ENCODE results near the gene ADAMTS3. TPM values are rescaled to one million over a fixed set of nuclear protein-coding genes. Genes with fewer than 3 reads are reported as not detected.

Gene ADAMTS3
- total RNA-seq, 2 experiments from 2014 or later, result not detected

DNA sequence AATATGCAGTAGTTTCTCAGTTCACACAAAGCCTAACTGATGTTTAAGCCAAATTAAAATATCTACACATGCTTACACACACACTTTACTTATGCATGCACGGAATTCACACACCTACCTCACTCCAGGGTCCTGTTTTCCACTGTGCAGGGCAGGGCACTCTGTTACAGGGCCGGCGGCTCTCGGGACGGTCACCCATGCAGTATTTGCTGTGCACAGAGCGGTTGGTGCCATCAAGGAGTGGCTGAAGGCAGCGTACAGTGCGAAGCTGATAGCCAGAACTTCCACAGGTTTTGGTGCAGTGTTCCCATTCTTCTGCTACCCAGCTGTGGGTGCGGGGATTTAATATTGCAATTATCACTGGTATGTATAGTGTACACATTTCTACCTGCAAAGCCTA, 278.3 kb downstream of the ADAMTS3 start:
- Mint-ChIP-seq H3K4me1 (ENCODE audit: low read depth) (no peaks in the 10 kb centered on the region), H3K36me3 (ENCODE audit: low read depth) (no peaks in the 10 kb centered on the region), H3K9me3 (ENCODE audit: insufficient read depth) (no peaks in the 10 kb centered on the region), H3K27ac (no peak overlapping the region), H3K4me3 (no peak overlapping the region), H3K27me3 (ENCODE audit: low read depth) (peaks cover 3% of the 10 kb centered on the region)
- ChIA-PET POLR2A (no interaction called here), CTCF (no interaction called here)
- DNase-seq (no peak), ATAC-seq (no peak)

DNA sequence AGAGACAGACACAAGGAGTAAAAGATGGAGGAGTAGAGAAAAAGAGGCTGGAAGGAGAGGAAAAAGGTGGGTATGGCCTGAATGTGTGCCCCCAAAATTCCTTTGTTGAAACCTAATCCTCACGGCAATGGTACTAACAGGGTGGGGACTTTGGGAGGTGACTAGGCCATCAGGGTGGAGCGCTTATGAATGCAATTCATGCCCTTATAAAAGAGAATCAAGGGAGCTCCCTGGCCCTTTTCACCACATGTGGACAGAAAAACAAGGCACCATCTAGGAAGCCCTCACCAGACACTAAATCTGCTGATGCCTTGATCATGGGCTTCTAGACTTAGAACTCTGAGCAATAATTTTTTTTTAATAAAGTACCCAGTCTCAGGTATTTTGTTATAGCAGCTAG, 282.1 kb downstream of the ADAMTS3 start:
- ChIA-PET CTCF (no interaction called here), POLR2A (no interaction called here)
- Mint-ChIP-seq H3K4me1 (ENCODE audit: low read depth) (no peaks in the 10 kb centered on the region), H3K9me3 (ENCODE audit: insufficient read depth) (no peaks in the 10 kb centered on the region), H3K27ac (no peak overlapping the region), H3K4me3 (no peak overlapping the region), H3K36me3 (ENCODE audit: low read depth) (no peaks in the 10 kb centered on the region), H3K27me3 (ENCODE audit: low read depth) (peaks cover 3% of the 10 kb centered on the region)
- no peak for DNase-seq
- no peak for ATAC-seq

DNA sequence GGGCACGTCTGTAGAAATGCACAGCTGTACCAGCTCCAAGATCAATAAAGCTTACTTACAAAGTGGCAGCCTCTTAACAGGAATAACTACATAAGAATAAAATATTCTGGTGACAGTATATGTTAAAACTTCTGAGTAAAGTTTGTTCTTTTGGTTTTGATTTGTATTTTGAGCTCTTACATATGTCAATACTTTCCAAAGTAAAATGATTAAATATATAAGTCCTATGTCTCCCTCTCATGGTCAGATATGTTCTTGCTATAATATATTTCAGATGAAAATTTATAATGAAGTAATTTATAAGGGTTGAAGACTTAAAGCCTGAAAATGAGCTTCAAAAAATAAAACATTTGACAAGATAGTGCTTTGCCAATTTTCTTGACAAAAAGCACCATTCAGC, 282.8 kb downstream of the ADAMTS3 start:
- DNase-seq, result no peak
- Mint-ChIP-seq H3K9me3 (ENCODE audit: insufficient read depth) (no peaks in the 10 kb centered on the region), H3K4me1 (ENCODE audit: low read depth) (no peaks in the 10 kb centered on the region), H3K27me3 (ENCODE audit: low read depth) (peaks cover 3% of the 10 kb centered on the region), H3K36me3 (ENCODE audit: low read depth) (no peaks in the 10 kb centered on the region), H3K27ac (no peak overlapping the region), H3K4me3 (no peak overlapping the region)
- no peak for ATAC-seq
- POLR2A ChIA-PET, result no interaction called here
- CTCF ChIA-PET, result interaction anchor here (1.6 kb wide), 1 partner anchor 17 kb away, joined by 3 read pairs; no protein-coding TSS in a partner anchor

DNA sequence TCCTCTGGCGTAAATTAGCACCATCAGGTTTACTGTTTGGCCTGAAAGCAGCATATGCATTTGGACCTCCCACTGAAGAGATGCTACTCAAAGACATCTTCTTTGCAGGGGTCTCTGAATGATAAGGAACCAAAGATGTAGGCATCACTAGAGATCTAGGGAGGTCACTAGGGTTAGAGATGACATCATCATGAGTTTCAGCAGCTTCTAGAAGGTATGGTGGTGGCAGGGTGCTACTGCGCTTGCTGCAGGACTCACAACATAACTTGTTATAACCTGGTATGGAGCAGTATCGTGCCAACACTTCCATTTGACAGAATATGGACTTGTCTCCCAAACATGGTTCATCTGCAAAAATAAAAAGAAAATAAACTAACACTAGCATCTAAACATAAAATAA, 285.7 kb downstream of the ADAMTS3 start:
- H3K4me3 Mint-ChIP-seq, result no peak overlapping the region

DNA sequence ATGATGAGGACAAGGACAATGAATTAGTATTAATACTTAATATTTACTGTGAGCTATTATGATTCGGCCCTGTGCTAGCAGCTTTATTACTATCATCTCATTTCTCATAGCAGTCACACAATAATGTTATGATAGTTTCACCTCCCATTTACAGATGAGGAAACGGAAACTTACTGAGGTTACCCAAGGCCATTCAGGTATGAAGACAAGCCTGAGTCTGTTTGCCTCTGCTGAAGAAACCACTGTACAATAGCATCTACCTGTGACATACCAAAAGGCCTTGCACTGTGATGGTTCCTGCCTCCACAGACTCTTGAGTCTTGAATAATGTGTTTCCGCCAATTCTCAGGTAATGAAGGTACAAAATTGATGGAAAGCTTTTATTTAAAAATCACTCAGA, 288.8 kb downstream of the ADAMTS3 start:
- Mint-ChIP-seq H3K9me3 (ENCODE audit: insufficient read depth) (no peaks in the 10 kb centered on the region), H3K27ac (no peak overlapping the region), H3K27me3 (ENCODE audit: low read depth) (peaks cover 2% of the 10 kb centered on the region), H3K4me1 (ENCODE audit: low read depth) (no peaks in the 10 kb centered on the region), H3K4me3 (no peak overlapping the region), H3K36me3 (ENCODE audit: low read depth) (no peaks in the 10 kb centered on the region)
- POLR2A ChIA-PET, result no interaction called here
- CTCF ChIA-PET, result interaction anchor here (1.4 kb wide), 1 partner anchor 23 kb away, joined by 5 read pairs; no protein-coding TSS in a partner anchor
- DNase-seq (no peak), ATAC-seq (no peak)

More for the DNA sequence above, 285.7 kb downstream of the ADAMTS3 start:
- Mint-ChIP-seq H3K27ac (no peak overlapping the region), H3K36me3 (ENCODE audit: low read depth) (no peaks in the 10 kb centered on the region), H3K4me1 (ENCODE audit: low read depth) (no peaks in the 10 kb centered on the region), H3K9me3 (ENCODE audit: insufficient read depth) (no peaks in the 10 kb centered on the region), H3K27me3 (ENCODE audit: low read depth) (peaks cover 5% of the 10 kb centered on the region)
- DNase-seq (no peak), ATAC-seq (no peak)
- ChIA-PET CTCF (no interaction called here), POLR2A (no interaction called here)

DNA sequence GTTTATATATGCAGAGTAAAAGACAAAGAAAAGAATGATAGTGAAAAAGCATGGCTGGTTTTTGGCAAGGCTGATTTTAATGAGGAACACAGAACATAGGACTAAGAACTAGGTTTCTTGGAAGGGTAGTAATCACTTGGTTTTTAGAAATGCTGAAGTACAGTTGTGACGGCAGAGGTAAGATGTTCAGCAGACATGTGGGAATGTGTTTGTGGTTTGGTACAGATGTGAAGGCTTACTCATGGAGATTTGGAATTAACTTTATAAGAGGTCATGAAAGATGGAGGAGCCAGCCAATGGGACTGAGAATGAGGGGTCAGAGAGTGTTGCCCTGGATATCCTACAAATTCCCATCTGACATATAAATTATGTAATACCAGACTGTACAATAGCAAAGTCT, 293.6 kb downstream of the ADAMTS3 start:
- POLR2A ChIA-PET, result no interaction called here
- H3K36me3 Mint-ChIP-seq (ENCODE audit: low read depth), result no peaks in the 10 kb centered on the region

DNA sequence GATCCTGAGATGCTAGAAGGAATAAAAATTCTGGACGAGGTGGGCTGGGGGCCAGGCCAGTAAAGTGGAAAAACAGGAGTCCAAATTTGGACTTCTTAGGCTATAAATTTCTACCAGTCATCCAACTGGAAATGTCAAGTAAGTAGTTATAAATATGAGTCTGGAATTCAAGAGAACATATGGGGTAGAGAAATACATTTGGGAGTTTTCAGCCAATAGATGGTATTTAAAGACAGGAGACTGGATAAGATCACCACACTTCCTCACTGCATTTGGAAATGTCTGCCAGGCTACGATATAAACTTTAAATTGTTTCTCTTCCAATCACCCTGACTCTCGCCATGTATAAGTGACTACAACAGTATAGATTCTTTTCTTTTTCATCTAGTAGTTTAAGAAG, 294.8 kb downstream of the ADAMTS3 start:
- CTCF ChIA-PET, result no interaction called here
- ATAC-seq (no peak), DNase-seq (no peak)
- no peaks in the 10 kb centered on the region for H3K9me3 Mint-ChIP-seq (ENCODE audit: insufficient read depth)
- no peaks in the 10 kb centered on the region for H3K36me3 Mint-ChIP-seq (ENCODE audit: low read depth)
- POLR2A ChIA-PET, result no interaction called here
- no peak overlapping the region for H3K4me3 Mint-ChIP-seq
- no peaks in the 10 kb centered on the region for H3K4me1 Mint-ChIP-seq (ENCODE audit: low read depth)
- peaks cover 2% of the 10 kb centered on the region for H3K27me3 Mint-ChIP-seq (ENCODE audit: low read depth)
- H3K27ac Mint-ChIP-seq, result no peak overlapping the region

More for the DNA sequence above, 293.6 kb downstream of the ADAMTS3 start:
- Mint-ChIP-seq H3K4me1 (ENCODE audit: low read depth) (no peaks in the 10 kb centered on the region), H3K9me3 (ENCODE audit: insufficient read depth) (no peaks in the 10 kb centered on the region), H3K4me3 (no peak overlapping the region), H3K27me3 (ENCODE audit: low read depth) (peaks cover 2% of the 10 kb centered on the region), H3K27ac (no peak overlapping the region)
- CTCF ChIA-PET, result no interaction called here
- DNase-seq (no peak), ATAC-seq (no peak)

DNA sequence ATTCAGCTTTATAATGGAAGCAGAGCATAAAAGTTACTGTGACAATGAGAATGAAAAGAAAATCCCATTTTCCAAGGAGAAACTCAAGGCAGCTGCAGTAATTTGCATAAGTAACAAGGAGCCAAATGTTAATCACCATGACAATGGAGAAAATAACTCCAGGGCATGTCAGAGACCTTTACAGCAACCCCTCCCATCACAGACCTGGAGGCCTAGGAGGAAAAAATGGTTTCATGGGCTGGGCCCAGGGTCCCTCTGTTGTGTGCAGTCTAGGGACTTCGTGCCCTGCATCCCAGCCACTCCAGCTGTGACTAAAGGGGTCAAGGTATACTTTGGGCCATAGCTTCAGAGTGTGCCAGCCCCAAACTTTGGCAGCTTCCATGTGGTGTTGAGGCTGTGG, 313.8 kb downstream of the ADAMTS3 start:
- Mint-ChIP-seq H3K27me3 (ENCODE audit: low read depth) (no peaks in the 10 kb centered on the region), H3K4me1 (ENCODE audit: low read depth) (no peaks in the 10 kb centered on the region), H3K27ac (no peak overlapping the region), H3K9me3 (ENCODE audit: insufficient read depth) (no peaks in the 10 kb centered on the region), H3K4me3 (no peak overlapping the region), H3K36me3 (ENCODE audit: low read depth) (no peaks in the 10 kb centered on the region)
- DNase-seq (no peak), ATAC-seq (no peak)
- CTCF ChIA-PET, result no interaction called here
- POLR2A ChIA-PET, result no interaction called here

DNA sequence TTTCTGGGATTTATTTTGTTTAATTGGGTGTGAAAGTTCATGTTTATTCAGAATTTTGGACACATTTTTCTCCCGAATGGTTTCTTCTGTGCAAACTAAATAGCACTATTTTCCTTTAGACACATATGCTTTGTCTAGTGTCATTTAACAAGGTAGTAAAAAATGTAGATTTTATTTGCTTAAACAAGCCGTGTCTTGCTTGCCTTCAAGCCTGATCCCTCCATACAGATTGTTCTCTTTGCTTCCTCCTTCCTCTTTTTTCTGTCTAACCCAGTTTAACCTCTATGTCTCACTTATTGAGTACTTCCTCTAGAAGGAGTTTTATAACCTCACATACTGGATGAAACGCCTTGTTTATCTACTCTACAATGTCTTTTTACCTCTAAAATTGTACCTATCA, 325.4 kb downstream of the ADAMTS3 start:
- Mint-ChIP-seq H3K4me1 (ENCODE audit: low read depth) (no peaks in the 10 kb centered on the region), H3K9me3 (ENCODE audit: insufficient read depth) (no peaks in the 10 kb centered on the region), H3K4me3 (no peak overlapping the region), H3K36me3 (ENCODE audit: low read depth) (no peaks in the 10 kb centered on the region), H3K27me3 (ENCODE audit: low read depth) (no peaks in the 10 kb centered on the region), H3K27ac (no peak overlapping the region)
- DNase-seq (no peak), ATAC-seq (no peak)
- ChIA-PET POLR2A (no interaction called here), CTCF (no interaction called here)

DNA sequence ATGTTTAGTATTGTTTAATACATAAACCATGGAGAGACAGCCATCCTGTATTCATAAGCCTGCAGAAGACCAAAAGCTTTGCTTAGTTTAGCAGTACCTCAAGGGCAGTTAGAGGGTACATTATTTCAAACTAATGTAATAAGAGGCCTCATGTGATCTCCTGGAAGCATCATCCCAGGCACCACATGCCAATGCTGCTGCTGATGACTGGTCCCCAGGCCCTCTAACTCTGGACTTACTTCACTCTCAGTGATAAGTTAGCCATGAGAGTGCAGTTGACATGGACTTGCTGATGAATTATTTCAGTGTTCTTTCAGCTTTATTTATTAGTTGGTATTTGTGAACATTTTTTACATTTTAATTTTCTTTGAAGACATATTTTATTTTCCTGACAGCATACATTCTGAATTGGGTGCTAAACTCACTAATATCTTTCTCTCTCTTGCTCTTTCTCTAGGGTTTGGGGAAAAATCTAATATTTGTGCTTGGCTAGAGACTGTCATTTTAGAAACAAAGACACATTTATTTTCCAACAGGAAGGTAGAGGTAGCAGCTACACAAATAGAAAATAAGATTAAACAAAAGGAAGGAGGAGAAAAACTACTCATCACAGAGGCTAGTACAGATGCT, 329.4 kb downstream of the ADAMTS3 start:
- DNase-seq, result no peak
- H3K4me3 Mint-ChIP-seq, result no peak overlapping the region
- CTCF ChIA-PET, result no interaction called here
- POLR2A ChIA-PET, result no interaction called here
- H3K27me3 Mint-ChIP-seq (ENCODE audit: low read depth), result no peaks in the 10 kb centered on the region
- no peak for ATAC-seq
- no peaks in the 10 kb centered on the region for H3K36me3 Mint-ChIP-seq (ENCODE audit: low read depth)
- no peak overlapping the region for H3K27ac Mint-ChIP-seq
- no peaks in the 10 kb centered on the region for H3K4me1 Mint-ChIP-seq (ENCODE audit: low read depth)
- no peaks in the 10 kb centered on the region for H3K9me3 Mint-ChIP-seq (ENCODE audit: insufficient read depth)
